B cell (primary cell): ENCODE results near the gene ZNF710. TPM values are rescaled to one million over a fixed set of nuclear protein-coding genes. Genes with fewer than 3 reads are reported as not detected.

Source experiments
- ATAC-seq: fragments of 200-7000 bp; cut with Tn5 transposase; one replicate; pipeline ENCODE4 v1.10.0; 2021; ENCODE audit warnings: low read depth, mild to moderate bottlenecking, moderate number of reproducible peaks, moderate library complexity
- CTCF ChIA-PET: fragments of 350-600 bp; sonication (Branson Sonifier 250); formaldehyde crosslinking; loops from one replicate; lab custom pipeline; 2021; ENCODE audit warnings: antibody characterized with exemption, inconsistent platforms; lab: Charles Lee
- POLR2A ChIA-PET: fragments of 350-600 bp; sonication (Branson Sonifier 250); formaldehyde crosslinking; loops from one replicate; lab custom pipeline; 2021; ENCODE audit warnings: antibody characterized with exemption; lab: Charles Lee
- DNase-seq: peaks from one replicate; pipeline ENCODE4 v3.0.0; 2013
- H2AFZ ChIP-seq: 2 replicates; pipeline ENCODE4 v1.6.1; 2012; ENCODE audit warnings: mild to moderate bottlenecking, low read depth, low read length; ENCODE audit not compliant: insufficient read depth, poor library complexity, severe bottlenecking
- H3K27ac ChIP-seq, 2 donors: 1 replicate in 1 of 2; 2 replicates in 1 of 2; pipeline ENCODE4 v1.5.1; 2012 to 2013; ENCODE audit warnings: low read length in 2 of 2, mild to moderate bottlenecking in 2 of 2, moderate library complexity in 1 of 2
- H3K27me3 ChIP-seq, 4 experiments: fragments of 200-600 bp in 1 of 4; sonication (generic) in 1 of 4; replicated peaks in 1 of 4; 1 replicate in 2 of 4; 2 replicates in 2 of 4; pipeline versions ENCODE4 v1.6.1 to v1.7.0; 2013 to 2016; ENCODE audit warnings: low read length in 3 of 4, mild to moderate bottlenecking in 2 of 4, mixed read lengths in 1 of 4, moderate library complexity in 1 of 4; ENCODE audit not compliant: insufficient read depth in 4 of 4, control insufficient read depth in 3 of 4; ENCODE audit errors: control extremely low read depth in 1 of 4
- H3K36me3 ChIP-seq, 2 experiments: replicated peaks in 1 of 2; 1 replicate in 1 of 2; 2 replicates in 1 of 2; pipeline versions ENCODE4 v1.6.1 to v1.7.1; 2013; ENCODE audit warnings: low read length in 1 of 2; ENCODE audit not compliant: insufficient read depth in 2 of 2, control insufficient read depth in 1 of 2; ENCODE audit errors: control extremely low read depth in 1 of 2, extremely low read depth in 1 of 2
- H3K4me1 ChIP-seq, 2 donors: fragments of 200-600 bp in 1 of 2; sonication (generic) in 1 of 2; 1 replicate in 1 of 2; 2 replicates in 1 of 2; pipeline versions ENCODE4 v1.5.1 to v1.6.1; 2013 to 2017; ENCODE audit warnings: low read length in 2 of 2; ENCODE audit not compliant: control insufficient read depth in 2 of 2, insufficient read depth in 2 of 2
- H3K4me2 ChIP-seq: replicated peaks from 2 replicates; pipeline ENCODE3; 2012; ENCODE audit warnings: mild to moderate bottlenecking, low read depth, low read length; ENCODE audit not compliant: poor library complexity, severe bottlenecking
- H3K4me3 ChIP-seq, 5 experiments: fragments of 200-600 bp in 1 of 5; sonication (generic) in 1 of 5; 1 replicate in 3 of 5; 2 replicates in 2 of 5; pipeline versions ENCODE4 v1.5.1 to v1.7.0; 2011 to 2016; ENCODE audit warnings: low read length in 4 of 5, mild to moderate bottlenecking in 4 of 5, low read depth in 2 of 5, control low read depth in 1 of 5, moderate library complexity in 1 of 5; ENCODE audit not compliant: insufficient read depth in 1 of 5; ENCODE audit errors: control extremely low read depth in 1 of 5, extremely low read depth in 1 of 5
- H3K79me2 ChIP-seq: fragments of 200-600 bp; sonication (generic); one replicate; pipeline ENCODE4 v1.6.0; 2016; ENCODE audit warnings: low read length; ENCODE audit not compliant: control insufficient read depth, insufficient read depth
- H3K9ac ChIP-seq: fragments of 200-600 bp; sonication (generic); 2 replicates; pipeline ENCODE4 v1.6.1; 2017; ENCODE audit warnings: mild to moderate bottlenecking, low read length, moderate library complexity
- H3K9me3 ChIP-seq, 3 donors: one replicate each; pipeline versions ENCODE4 v1.6.1 to v1.7.1; 2013; ENCODE audit warnings: low read length in 2 of 3; ENCODE audit not compliant: control insufficient read depth in 2 of 3, insufficient read depth in 1 of 3; ENCODE audit errors: control extremely low read depth in 1 of 3
- H4K20me1 ChIP-seq: 2 replicates; pipeline ENCODE4 v1.6.0; 2012; ENCODE audit warnings: mild to moderate bottlenecking, low read length; ENCODE audit not compliant: insufficient read depth, control insufficient read depth, poor library complexity, severe bottlenecking
- H3K27ac Mint-ChIP-seq: one replicate; pipeline ENCODE4 v1.8.0; 2021; ENCODE audit warnings: mixed read lengths
- H3K27me3 Mint-ChIP-seq: one replicate; pipeline ENCODE4 v1.8.0; 2021; ENCODE audit warnings: mixed read lengths
- H3K4me1 Mint-ChIP-seq: one replicate; pipeline ENCODE4 v1.8.0; 2021; ENCODE audit warnings: mixed read lengths
- H3K4me3 Mint-ChIP-seq: one replicate; pipeline ENCODE4 v1.8.0; 2021; ENCODE audit warnings: mixed read lengths
- H3K9me3 Mint-ChIP-seq: one replicate; pipeline ENCODE4 v1.8.0; 2022; ENCODE audit warnings: mixed read lengths; ENCODE audit not compliant: insufficient read depth
- EZH2 ChIP-seq: IDR thresholded peaks from 2 replicates; pipeline ENCODE4 v1.6.1; 2012; ENCODE audit warnings: borderline replicate concordance, low read depth, mild to moderate bottlenecking, moderate library complexity, low read length; ENCODE audit not compliant: insufficient read depth, poor library complexity, severe bottlenecking
- WGBS: methylation state at CpG from one replicate; pipeline ENCODE4 v1.1.5; 2013; ENCODE audit warnings: missing lambda C conversion rate; ENCODE audit not compliant: insufficient coverage; 5-methylcytosine and 5-hydroxymethylcytosine counted together
- intact Hi-C: fragments of 100-400 bp; cut with micrococcal nuclease; formaldehyde crosslinking; loops from one replicate; pipeline ENCODE4 v1.10.0; 2022
- polyA plus RNA-seq: library from polyadenylated mRNA; depleted of rRNA; stranded (reverse); fragments of >200 nt; gene quantifications from 2 replicates; pipeline ENCODE4 v1.2.3, GENCODE V29; 2012
- total RNA-seq, 2 donors: library from RNA; stranded (reverse); fragments of 120-200 nt in 1 of 2; gene quantifications; 1 replicate in 1 of 2; 2 replicates in 1 of 2; pipeline versions ENCODE4 v1.2.3 to v1.2.4, GENCODE V29; 2013 to 2022
- TF ChIP-seq, protein P1 (sequence below): fragments of 200-600 bp; IDR thresholded peaks from one replicate; pipeline ENCODE4 v1.8.0; 2022; ENCODE audit warnings: antibody characterized with exemption, mild to moderate bottlenecking

ZNF710 gene
- total and polyA plus RNA-seq, 2 donors (not counting 1 experiment from before 2014, with no cell fraction given), result 8.7 to 38.7 TPM

DNA sequence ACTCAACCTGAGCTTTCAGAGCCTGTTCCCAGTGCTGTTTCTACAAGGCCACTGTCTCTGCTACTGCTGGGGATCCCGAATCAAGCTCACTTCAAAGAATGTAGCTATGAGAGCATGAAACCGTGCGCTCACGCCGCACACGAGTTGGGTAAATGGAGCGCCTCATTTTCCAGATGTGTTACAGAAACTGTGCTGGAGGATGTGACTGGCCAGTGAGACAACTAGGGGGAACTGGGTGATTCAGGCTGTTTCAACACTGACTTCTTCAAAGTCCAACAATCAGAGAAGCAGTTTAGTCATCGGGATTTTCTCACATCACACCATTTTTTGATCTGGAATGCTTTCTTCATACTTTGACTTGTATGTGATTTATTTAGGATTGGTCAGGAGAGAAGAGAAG lies 3.5 kb downstream of the ZNF710 start:
- CTCF ChIA-PET, result interaction anchor here (0.5 to 5.5 kb wide), 3 partner anchors 29 to 1226 kb away, joined by 4 to 34 read pairs (median 5); no protein-coding TSS in a partner anchor
- DNase-seq, result no peak
- H3K27me3 Mint-ChIP-seq, result no peaks in the 10 kb centered on the region
- peaks cover 61% of the 10 kb centered on the region for H3K4me1 Mint-ChIP-seq
- POLR2A ChIA-PET, result interaction anchor here (0.6 kb wide), 1 partner anchor 244 kb away, joined by 12 read pairs; no protein-coding TSS in a partner anchor
- no peaks in the 10 kb centered on the region for H3K9me3 Mint-ChIP-seq
- Histone ChIP-seq H3K36me3 (peaks cover 0 to 6% of the 10 kb centered on the region in 2 experiments), H3K79me2 (peaks cover 59% of the 10 kb centered on the region), H3K27me3 (no peaks in the 10 kb centered on the region), H3K9ac (no peak overlapping the region), H3K4me3 (no peak overlapping the region), H4K20me1 (peaks cover 41% of the 10 kb centered on the region), H3K27ac (peak overlapping the region; percentile 11 to 39), H3K9me3 (no peaks in the 10 kb centered on the region), H2AFZ (no peak overlapping the region), H3K4me2 (no peak overlapping the region), H3K4me1 (peaks cover 21 to 41% of the 10 kb centered on the region in 2 donors)
- peak overlapping the region; percentile 20 for H3K4me3 Mint-ChIP-seq
- ATAC-seq, result no peak
- intact Hi-C loops, result loop anchor here (5.0 kb wide), 1 partner anchor 33 kb away; no protein-coding TSS in a partner anchor
- 96% methylated on average over 7 of the region's 8 CpGs for WGBS
- TF ChIP-seq, protein P1, sequence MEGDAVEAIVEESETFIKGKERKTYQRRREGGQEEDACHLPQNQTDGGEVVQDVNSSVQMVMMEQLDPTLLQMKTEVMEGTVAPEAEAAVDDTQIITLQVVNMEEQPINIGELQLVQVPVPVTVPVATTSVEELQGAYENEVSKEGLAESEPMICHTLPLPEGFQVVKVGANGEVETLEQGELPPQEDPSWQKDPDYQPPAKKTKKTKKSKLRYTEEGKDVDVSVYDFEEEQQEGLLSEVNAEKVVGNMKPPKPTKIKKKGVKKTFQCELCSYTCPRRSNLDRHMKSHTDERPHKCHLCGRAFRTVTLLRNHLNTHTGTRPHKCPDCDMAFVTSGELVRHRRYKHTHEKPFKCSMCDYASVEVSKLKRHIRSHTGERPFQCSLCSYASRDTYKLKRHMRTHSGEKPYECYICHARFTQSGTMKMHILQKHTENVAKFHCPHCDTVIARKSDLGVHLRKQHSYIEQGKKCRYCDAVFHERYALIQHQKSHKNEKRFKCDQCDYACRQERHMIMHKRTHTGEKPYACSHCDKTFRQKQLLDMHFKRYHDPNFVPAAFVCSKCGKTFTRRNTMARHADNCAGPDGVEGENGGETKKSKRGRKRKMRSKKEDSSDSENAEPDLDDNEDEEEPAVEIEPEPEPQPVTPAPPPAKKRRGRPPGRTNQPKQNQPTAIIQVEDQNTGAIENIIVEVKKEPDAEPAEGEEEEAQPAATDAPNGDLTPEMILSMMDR, result no peak
- no peak for TF ChIP-seq EZH2
- H3K27ac Mint-ChIP-seq, result peak overlapping the region; percentile 66

DNA sequence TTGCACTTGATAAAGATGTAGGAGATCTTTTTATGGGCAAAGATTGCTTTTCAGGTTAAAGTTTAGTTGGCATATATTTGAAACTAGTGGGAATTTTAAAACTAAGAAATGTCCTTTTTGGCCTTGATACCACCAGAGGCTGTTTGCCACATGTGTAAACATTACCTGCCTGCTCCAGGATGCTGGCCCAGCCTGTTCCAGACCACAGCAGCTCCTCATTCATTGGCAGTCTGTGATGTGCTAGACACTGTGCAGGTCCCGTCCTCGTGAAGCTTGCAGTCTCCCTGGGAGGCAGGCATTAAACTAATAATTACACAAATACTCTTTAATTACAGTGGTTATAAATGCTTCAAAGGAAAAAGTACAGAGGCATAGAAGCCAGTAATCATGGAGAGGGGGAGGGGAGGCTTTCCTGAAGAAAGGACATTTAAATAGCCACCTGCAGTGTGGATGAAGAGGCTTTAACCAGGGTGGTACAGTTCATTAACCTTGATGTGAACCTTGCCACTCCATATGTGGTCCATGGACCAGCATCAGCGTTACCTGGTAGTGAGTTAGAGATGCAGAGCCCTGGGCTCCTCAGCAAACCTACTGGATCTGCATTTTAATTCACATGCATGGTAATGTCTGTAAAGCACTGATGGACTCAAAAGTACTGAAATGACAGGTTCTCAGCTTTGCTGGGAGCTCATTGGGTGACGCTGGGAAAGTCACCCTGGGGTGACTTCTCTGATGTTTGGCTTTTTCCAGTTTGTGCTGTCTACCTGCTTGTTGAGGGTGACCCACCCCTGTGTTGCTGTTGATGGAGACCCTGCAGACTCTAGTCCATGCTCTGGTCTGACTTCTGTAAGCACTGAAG lies 5.3 kb downstream of the ZNF710 start:
- no peak for TF ChIP-seq EZH2
- TF ChIP-seq, protein P1, result no peak
- Histone ChIP-seq H3K36me3 (peaks cover 0 to 6% of the 10 kb centered on the region in 2 experiments), H4K20me1 (peaks cover 45% of the 10 kb centered on the region), H3K9ac (no peak overlapping the region), H3K4me3 (no peak overlapping the region), H3K27me3 (no peaks in the 10 kb centered on the region), H3K79me2 (peaks cover 75% of the 10 kb centered on the region), H3K9me3 (peaks cover 0 to 6% (median 4%) of the 10 kb centered on the region in 3 donors), H2AFZ (no peak overlapping the region), H3K4me2 (no peak overlapping the region), H3K27ac (no peak overlapping the region), H3K4me1 (peaks cover 20 to 35% of the 10 kb centered on the region in 2 donors)
- intact Hi-C loops, result no loop called here
- Mint-ChIP-seq H3K27me3 (no peaks in the 10 kb centered on the region), H3K27ac (peak overlapping the region; percentile 26), H3K4me3 (no peak overlapping the region), H3K9me3 (no peaks in the 10 kb centered on the region), H3K4me1 (peaks cover 63% of the 10 kb centered on the region)
- ATAC-seq (no peak), DNase-seq (no peak)
- ChIA-PET POLR2A (no interaction called here), CTCF (no interaction called here)
- WGBS, result 86% methylated on average over 1 of the region's 4 CpGs
